HG03457 (cell line): ENCODE data around the gene TMEM131L.
"Not testable (repeated sequence)": the region's sequence is repeated elsewhere in the genome, so short reads cannot be mapped to it uniquely, and the experiment has no call there.

Experiments used
- ATAC-seq: cut with Tn5 transposase; IDR thresholded peaks from one replicate; pipeline ENCODE4 v1.9.1; 2021; ENCODE audit warnings: moderate number of reproducible peaks; ENCODE audit not compliant: unreplicated experiment

The TMEM131L gene

GRCh38 chr4:153466081-153466948, at the start of gene TMEM131L:
Gene TMEM131L (plus strand): TSS chr4:153466360. CDS start chr4:153466398, 38 bp downstream.
- ATAC-seq = peak; percentile 30

GRCh38 chr4:153416456-153416855, 49.7 kb upstream of the TMEM131L start:
- ATAC-seq = not testable (repeated sequence)

DNA sequence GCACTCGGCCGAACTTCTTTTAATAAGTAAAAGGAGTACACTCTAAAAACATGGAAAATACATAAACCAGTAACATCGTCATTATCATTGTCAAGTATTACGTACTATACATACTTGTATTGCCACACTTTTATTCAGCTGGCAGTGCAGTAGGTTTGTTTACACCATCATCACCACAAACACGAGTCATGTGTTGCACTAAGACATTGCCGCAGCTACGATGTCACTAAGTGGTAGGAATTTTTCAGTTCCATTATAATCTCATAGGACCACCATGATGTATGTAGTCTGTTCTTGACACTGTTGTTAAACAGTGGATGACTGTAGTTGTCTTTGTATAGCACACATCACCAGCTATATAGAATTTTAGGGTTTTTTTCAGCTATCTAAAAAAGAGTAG, 48.0 kb upstream of the TMEM131L start:
- ATAC-seq = no peak

GRCh38 chr4:153418558-153418957, 47.6 kb upstream of the TMEM131L start:
- no peak for ATAC-seq

GRCh38 chr4:153419029-153419428, 47.1 kb upstream of the TMEM131L start:
- ATAC-seq = no peak

- ATAC-seq = no peak
Measured at GRCh38 chr4:153419673-153420278, 46.4 kb upstream of the TMEM131L start.

GRCh38 chr4:153420361-153420760, 45.8 kb upstream of the TMEM131L start:
- ATAC-seq = no peak

DNA sequence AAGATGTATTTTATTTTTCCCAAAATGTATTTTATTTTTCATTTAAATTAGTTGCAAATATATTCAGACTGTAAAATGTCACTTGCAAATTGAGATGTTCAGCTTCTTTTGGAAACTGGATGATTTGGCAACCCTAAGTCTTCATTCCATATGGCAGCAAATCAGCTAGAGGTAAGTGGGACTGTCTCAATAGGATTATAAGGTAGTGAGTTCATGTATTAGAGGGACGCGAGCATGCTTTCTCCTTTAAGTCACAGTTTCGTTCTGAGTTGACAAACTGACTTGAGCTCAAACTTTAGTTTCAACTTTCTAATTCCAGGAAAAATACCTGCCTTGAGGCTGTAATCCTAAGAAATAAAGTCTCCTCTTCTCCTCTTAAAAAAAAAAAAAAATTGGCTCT, 44.2 kb upstream of the TMEM131L start:
- ATAC-seq = peak; percentile 55

- ATAC-seq = no peak
Measured at GRCh38 chr4:153426207-153426885, 39.8 kb upstream of the TMEM131L start.

GRCh38 chr4:153427363-153428071, 38.6 kb upstream of the TMEM131L start:
- no peak for ATAC-seq

DNA sequence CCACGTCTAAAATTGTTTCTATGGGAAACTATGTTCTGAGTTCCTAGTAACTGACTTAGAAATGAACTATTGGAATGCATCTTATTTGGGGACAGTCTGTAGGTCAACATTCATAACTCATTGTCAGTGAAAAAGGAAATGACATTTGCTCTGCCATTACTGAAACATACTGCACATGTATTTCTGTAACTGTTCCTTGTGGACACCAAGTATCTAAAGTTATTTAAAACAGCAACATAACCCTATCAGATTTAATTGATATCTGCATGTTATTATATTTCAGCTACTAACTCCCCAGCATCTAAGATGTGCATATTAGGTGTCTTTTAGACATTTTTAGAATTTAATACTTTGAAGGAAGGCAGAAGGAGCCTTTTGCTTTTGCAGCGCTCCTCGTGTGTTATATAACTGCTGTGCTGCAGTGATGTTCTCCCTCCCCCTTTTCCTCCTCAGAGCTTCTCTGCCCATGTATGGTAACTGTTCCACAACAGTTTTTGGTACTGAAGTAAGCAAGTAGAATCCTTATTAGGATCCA, 37.2 kb upstream of the TMEM131L start:
- ATAC-seq = no peak

DNA sequence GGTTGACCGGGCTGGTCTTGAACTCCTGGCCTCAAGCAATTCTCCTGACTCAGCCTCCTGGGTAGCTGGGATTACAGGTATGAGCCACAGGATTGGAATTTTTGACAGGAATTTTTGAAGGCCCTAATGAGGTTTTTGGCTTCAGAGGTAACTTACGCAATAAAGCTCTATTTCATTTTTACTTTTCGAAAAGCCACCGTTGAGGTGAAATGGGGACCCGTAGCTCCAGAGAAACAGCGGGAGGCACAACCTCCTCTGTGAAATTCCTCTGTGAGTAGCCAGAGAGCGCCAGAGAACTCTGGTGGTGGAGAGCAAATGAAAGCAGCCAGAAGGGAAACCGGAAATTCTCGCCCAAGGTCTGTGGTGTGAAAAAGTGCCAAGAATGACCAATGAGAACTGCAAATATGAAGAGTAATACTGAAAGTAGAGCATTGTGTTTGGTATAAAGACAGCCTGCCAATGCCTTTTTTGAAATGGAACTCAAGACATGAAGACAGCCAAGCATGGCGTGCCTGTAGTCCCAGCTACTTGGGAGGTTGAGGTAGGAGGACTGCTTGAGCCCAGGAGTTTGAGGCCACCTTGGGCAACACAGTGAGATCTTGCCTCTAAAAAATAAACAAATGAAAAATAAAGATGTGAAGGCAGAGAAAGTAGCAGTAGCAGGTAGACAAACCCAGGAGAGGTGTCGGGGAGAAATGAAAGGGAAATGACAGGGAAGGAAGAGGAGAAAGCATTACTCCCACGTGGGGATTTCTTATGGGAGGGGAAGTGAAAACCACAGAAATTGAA, 33.0 kb upstream of the TMEM131L start:
- ATAC-seq = peak; percentile 90

GRCh38 chr4:153433754-153434105, 32.4 kb upstream of the TMEM131L start:
- ATAC-seq = no peak

DNA sequence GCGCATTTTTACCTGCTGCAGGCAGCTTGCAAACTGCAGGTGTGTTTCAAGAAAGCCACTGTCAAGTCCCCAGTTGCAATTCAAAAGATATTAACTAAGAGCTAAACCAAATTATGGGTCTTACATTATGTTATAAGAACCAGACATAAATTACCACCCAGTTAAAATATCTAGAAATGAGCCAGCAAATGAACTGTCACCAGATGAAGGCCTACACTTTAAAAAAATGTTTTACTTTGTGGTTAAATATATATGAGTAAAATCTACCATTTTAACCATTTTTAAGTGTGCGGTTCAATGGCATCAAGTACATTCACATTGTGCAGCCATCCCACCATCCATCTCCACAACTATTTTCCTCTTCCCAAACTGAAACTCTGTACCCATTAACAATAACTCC, 32.0 kb upstream of the TMEM131L start:
- no peak for ATAC-seq

DNA sequence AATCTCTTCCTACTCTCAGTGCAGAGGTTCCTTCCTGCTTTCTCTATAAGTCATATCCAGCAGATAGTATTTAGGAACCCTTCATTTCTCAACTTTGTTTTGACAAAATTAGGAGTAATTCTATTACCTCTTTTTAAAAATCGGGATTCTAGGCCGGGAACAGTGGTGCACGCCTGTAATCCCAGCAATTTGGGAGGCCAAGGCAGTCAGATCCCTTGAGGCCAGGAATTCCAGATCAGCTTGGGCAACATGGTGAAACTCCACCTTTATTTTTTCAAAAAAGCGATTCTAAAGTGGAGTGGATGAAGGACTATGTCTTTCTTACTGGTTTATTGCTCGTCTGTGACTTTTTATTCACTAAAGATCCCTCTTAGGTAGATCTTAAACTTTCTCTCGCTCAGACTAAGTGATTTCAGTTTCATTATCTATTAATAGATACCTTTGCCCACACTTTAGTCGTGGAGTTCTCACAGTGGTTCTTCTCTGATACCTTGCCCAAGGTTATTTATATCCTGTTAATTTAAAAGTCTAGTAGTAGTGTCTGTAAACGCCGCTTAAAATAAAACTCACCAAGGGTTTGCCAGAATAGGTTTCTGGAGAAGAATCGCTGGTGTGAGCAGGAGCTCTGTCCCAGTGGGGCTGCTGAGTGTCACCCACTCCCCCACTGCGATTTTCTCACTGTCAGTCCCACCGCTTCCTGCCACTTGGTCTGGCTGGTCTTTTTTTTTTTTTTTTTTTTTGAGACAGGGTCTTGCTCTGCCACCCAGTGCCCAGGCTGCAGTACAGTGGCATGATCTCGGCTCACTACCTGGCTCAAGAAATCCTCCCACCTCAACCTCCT, 27.0 kb upstream of the TMEM131L start:
- peak; percentile 81 for ATAC-seq

GRCh38 chr4:153439831-153440230, 26.3 kb upstream of the TMEM131L start:
- no peak for ATAC-seq

GRCh38 chr4:153440475-153440874, 25.7 kb upstream of the TMEM131L start:
- ATAC-seq = no peak

GRCh38 chr4:153447175-153447905, 18.8 kb upstream of the TMEM131L start:
- no peak for ATAC-seq
